MM.1S (cell line): ENCODE measurements around the gene ATXN3L.

Experiments used
- DNase-seq: peaks from one replicate; pipeline ENCODE4 v3.0.0-alpha.2; 2015
- H2AFZ ChIP-seq: fragments of 300-600 bp; sonication (generic); 2 replicates; pipeline ENCODE4 v1.6.0; 2016; ENCODE audit warnings: antibody characterized with exemption, low read length
- H3F3A ChIP-seq: fragments of 300-600 bp; sonication (generic); 2 replicates; pipeline ENCODE4 v1.6.1; 2016; ENCODE audit warnings: mild to moderate bottlenecking, antibody characterized with exemption, low read length, moderate library complexity, mixed read lengths; ENCODE audit not compliant: insufficient read depth
- H3K27ac ChIP-seq: fragments of 300-600 bp; sonication (generic); 2 replicates; pipeline ENCODE4 v1.5.1; 2016; ENCODE audit warnings: mild to moderate bottlenecking, low read length
- H3K27me3 ChIP-seq: fragments of 300-600 bp; sonication (generic); replicated peaks from 2 replicates; pipeline ENCODE4 v1.6.0; 2016; ENCODE audit warnings: low read length; ENCODE audit not compliant: insufficient read depth
- H3K36me3 ChIP-seq: fragments of 300-600 bp; sonication (generic); replicated peaks from 2 replicates; pipeline ENCODE4 v1.6.1; 2016; ENCODE audit warnings: mild to moderate bottlenecking, low read length, mixed read lengths; ENCODE audit not compliant: insufficient read depth
- H3K4me1 ChIP-seq: fragments of 300-600 bp; sonication (generic); 2 replicates; pipeline ENCODE4 v1.6.1; 2016; ENCODE audit warnings: low read length, mixed read lengths
- H3K4me2 ChIP-seq: fragments of 300-600 bp; sonication (generic); 2 replicates; pipeline ENCODE4 v1.6.0; 2016; ENCODE audit warnings: low read depth, low read length
- H3K4me3 ChIP-seq: fragments of 300-600 bp; sonication (generic); 2 replicates; pipeline ENCODE4 v1.5.1; 2016; ENCODE audit warnings: low read length, mixed read lengths
- H3K79me2 ChIP-seq: fragments of 300-600 bp; sonication (generic); 2 replicates; pipeline ENCODE4 v1.6.1; 2016; ENCODE audit warnings: mixed run types, low read length, mixed read lengths
- H3K9ac ChIP-seq: fragments of 300-600 bp; sonication (generic); 2 replicates; pipeline ENCODE4 v1.6.1; 2016; ENCODE audit warnings: low read length, mixed read lengths
- H3K9me2 ChIP-seq: fragments of 300-600 bp; sonication (generic); replicated peaks from 2 replicates; pipeline ENCODE4 v1.6.1; 2016; ENCODE audit warnings: mild to moderate bottlenecking, low read length, mixed read lengths; ENCODE audit not compliant: insufficient read depth
- H3K9me3 ChIP-seq: fragments of 300-600 bp; sonication (generic); replicated peaks from 2 replicates; pipeline ENCODE4 v1.6.1; 2016; ENCODE audit warnings: mild to moderate bottlenecking, low read length, mixed read lengths; ENCODE audit not compliant: insufficient read depth
- H4K20me1 ChIP-seq: fragments of 300-600 bp; sonication (generic); 2 replicates; pipeline ENCODE4 v1.6.1; 2016; ENCODE audit warnings: mild to moderate bottlenecking, low read length, moderate library complexity, mixed read lengths; ENCODE audit not compliant: insufficient read depth
- CTCF ChIP-seq: fragments of 300-600 bp; sonication (generic); IDR thresholded peaks from 2 replicates; pipeline ENCODE4 v1.5.1; 2016; ENCODE audit warnings: antibody characterized with exemption, low read length, mixed read lengths
- EZH2 ChIP-seq: fragments of 300-600 bp; sonication (generic); optimal IDR thresholded peaks from 2 replicates; pipeline ENCODE3; 2017; ENCODE audit warnings: low read depth, mild to moderate bottlenecking, antibody characterized with exemption, low read length, mixed read lengths
- EZH2phosphoT487 ChIP-seq: fragments of 300-600 bp; sonication (generic); IDR thresholded peaks from 2 replicates; pipeline ENCODE4 v1.6.1; 2018; ENCODE audit warnings: antibody characterized with exemption, low read length

The ATXN3L gene

GRCh38 chrX:13366698-13367097 lies 46.8 kb upstream of the ATXN3L start:
- Histone ChIP-seq H3K9ac (no peak overlapping the region), H4K20me1 (no peaks in the 10 kb centered on the region), H3F3A (no peaks in the 10 kb centered on the region), H3K27me3 (no peaks in the 10 kb centered on the region), H3K4me1 (no peaks in the 10 kb centered on the region), H3K79me2 (no peaks in the 10 kb centered on the region), H3K4me2 (no peak overlapping the region), H3K9me3 (no peaks in the 10 kb centered on the region), H3K36me3 (no peaks in the 10 kb centered on the region), H2AFZ (no peak overlapping the region), H3K4me3 (no peak overlapping the region), H3K9me2 (no peaks in the 10 kb centered on the region), H3K27ac (no peak overlapping the region)
- DNase-seq: no peak
- TF ChIP-seq EZH2phosphoT487: no peak

- no peak for DNase-seq
- TF ChIP-seq EZH2phosphoT487 (no peak), CTCF (no peak), EZH2 (no peak)
- no peaks in the 10 kb centered on the region for H3K27me3 ChIP-seq
- no peaks in the 10 kb centered on the region for H3K36me3 ChIP-seq
- H2AFZ ChIP-seq: no peak overlapping the region
- no peaks in the 10 kb centered on the region for H3K9me3 ChIP-seq
- H3K4me2 ChIP-seq: no peak overlapping the region
- no peaks in the 10 kb centered on the region for H3K79me2 ChIP-seq
- H3K4me1 ChIP-seq: no peaks in the 10 kb centered on the region
- H3K4me3 ChIP-seq: no peak overlapping the region
- H3F3A ChIP-seq: no peaks in the 10 kb centered on the region
- H3K27ac ChIP-seq: no peak overlapping the region
- H3K9me2 ChIP-seq: no peaks in the 10 kb centered on the region
- H3K9ac ChIP-seq: no peak overlapping the region
- H4K20me1 ChIP-seq: no peaks in the 10 kb centered on the region
Observed at GRCh38 chrX:13365161-13365560, 45.3 kb upstream of the ATXN3L start.

GRCh38 chrX:13364230-13364857 lies 44.5 kb upstream of the ATXN3L start:
- no peak for DNase-seq
- H3K4me2 ChIP-seq: no peak overlapping the region
- no peaks in the 10 kb centered on the region for H3F3A ChIP-seq
- no peaks in the 10 kb centered on the region for H4K20me1 ChIP-seq
- H3K9me2 ChIP-seq: no peaks in the 10 kb centered on the region
- H2AFZ ChIP-seq: no peak overlapping the region
- TF ChIP-seq CTCF (no peak), EZH2 (no peak), EZH2phosphoT487 (no peak)
- H3K4me3 ChIP-seq: no peak overlapping the region
- no peak overlapping the region for H3K27ac ChIP-seq
- no peak overlapping the region for H3K9ac ChIP-seq
- no peaks in the 10 kb centered on the region for H3K79me2 ChIP-seq
- H3K9me3 ChIP-seq: no peaks in the 10 kb centered on the region
- no peaks in the 10 kb centered on the region for H3K4me1 ChIP-seq
- no peaks in the 10 kb centered on the region for H3K27me3 ChIP-seq
- no peaks in the 10 kb centered on the region for H3K36me3 ChIP-seq

GRCh38 chrX:13360146-13360545 lies 40.3 kb upstream of the ATXN3L start:
- no peaks in the 10 kb centered on the region for H3K9me2 ChIP-seq
- H3K79me2 ChIP-seq: no peaks in the 10 kb centered on the region
- no peak overlapping the region for H3K4me3 ChIP-seq
- no peak overlapping the region for H3K27ac ChIP-seq
- no peak overlapping the region for H3K9ac ChIP-seq
- H3K4me1 ChIP-seq: no peaks in the 10 kb centered on the region
- H4K20me1 ChIP-seq: no peaks in the 10 kb centered on the region
- TF ChIP-seq EZH2 (no peak), CTCF (peak; percentile 22; the same call in 1 of the 2 replicates)
- H3K9me3 ChIP-seq: no peaks in the 10 kb centered on the region
- no peaks in the 10 kb centered on the region for H3F3A ChIP-seq
- peak; percentile 43 for DNase-seq
- H3K27me3 ChIP-seq: no peaks in the 10 kb centered on the region
- no peaks in the 10 kb centered on the region for H3K36me3 ChIP-seq
- no peak overlapping the region for H3K4me2 ChIP-seq
- no peak overlapping the region for H2AFZ ChIP-seq
